ENCODE data around the gene ARVCF.

GRCh38 chr22:19964701-19965386, 51.8 kb downstream of the ARVCF start:
- no peak for TF ChIP-seq CTCF (IDR thresholded peaks at IDR 0.05)
- no peak for TF ChIP-seq POLR2A (IDR thresholded peaks at IDR 0.05; ENCODE audit: low read depth)
- no peak for TF ChIP-seq POLR2AphosphoS5 (IDR thresholded peaks at IDR 0.05)
- TF ChIP-seq EP300 (IDR thresholded peaks at IDR 0.05): no peak

All from esophagus muscularis mucosa (tissue), 4 donors.